Measurements from ENCODE around the gene ATG9B. TPM values are rescaled to one million over a fixed set of nuclear protein-coding genes. Genes with fewer than 3 reads are reported as not detected.

ATG9B gene
- total and polyA plus RNA-seq, 4 donors: 0.78 to 2.8 (median 1.5) TPM

DNA sequence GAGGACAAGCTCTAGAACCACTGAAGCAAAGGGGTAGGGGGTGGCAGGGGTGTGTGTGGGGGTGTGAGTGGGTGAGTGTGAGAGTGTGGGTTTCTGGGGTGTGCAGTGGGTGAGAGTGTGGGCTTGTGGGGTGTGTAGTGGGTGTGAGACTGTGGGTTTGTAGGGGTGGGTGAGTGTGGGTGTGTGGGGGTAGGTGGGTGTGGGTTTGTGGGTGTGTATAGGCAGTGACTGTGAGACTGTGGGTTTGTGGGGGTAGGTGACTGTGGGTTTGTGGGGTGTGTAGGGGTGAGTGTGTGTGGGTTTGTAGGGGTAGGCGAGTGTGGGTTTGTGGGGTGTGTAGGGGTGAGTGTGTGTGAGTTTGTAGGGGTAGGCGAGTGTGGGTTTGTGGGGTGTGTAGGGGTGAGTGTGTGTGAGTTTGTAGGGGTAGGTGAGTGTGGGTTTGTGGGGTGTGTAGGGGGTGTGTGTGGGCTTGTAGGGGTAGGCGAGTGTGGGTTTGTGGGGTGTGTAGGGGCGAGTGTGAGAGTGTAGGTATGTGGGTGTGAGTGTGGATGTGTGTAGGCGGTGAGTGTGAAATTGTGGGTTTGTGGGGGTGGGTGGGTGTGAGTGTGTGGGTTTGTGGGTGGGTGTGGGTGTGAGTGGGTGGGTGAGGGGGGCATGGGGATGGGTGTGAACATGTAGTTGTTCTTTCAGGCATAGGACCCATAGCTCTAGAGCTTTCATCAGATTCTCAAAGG is 24.6 kb downstream of the ATG9B start:
- no peak overlapping the region for H3K9ac ChIP-seq (ENCODE audit: insufficient read depth in 1 of 2, low read length in 2 of 2)
- H3K27me3 ChIP-seq (ENCODE audit: control insufficient read depth in 3 of 3, insufficient read depth in 3 of 3, low read length in 2 of 3): no peaks in the 10 kb centered on the region
- H3K9me3 ChIP-seq (ENCODE audit: control insufficient read depth in 4 of 4, insufficient read depth in 3 of 4, low read length in 3 of 4): no peaks in the 10 kb centered on the region
- ATAC-seq (ENCODE audit: insufficient read depth, low FRiP score) (no peak), DNase-seq (no peak)
- peaks cover 0 to 19% (median 5%) of the 10 kb centered on the region in 5 donors for H3K4me1 ChIP-seq (ENCODE audit: control insufficient read depth in 5 of 5, insufficient read depth in 5 of 5, low read length in 5 of 5)
- TF ChIP-seq, protein P1, sequence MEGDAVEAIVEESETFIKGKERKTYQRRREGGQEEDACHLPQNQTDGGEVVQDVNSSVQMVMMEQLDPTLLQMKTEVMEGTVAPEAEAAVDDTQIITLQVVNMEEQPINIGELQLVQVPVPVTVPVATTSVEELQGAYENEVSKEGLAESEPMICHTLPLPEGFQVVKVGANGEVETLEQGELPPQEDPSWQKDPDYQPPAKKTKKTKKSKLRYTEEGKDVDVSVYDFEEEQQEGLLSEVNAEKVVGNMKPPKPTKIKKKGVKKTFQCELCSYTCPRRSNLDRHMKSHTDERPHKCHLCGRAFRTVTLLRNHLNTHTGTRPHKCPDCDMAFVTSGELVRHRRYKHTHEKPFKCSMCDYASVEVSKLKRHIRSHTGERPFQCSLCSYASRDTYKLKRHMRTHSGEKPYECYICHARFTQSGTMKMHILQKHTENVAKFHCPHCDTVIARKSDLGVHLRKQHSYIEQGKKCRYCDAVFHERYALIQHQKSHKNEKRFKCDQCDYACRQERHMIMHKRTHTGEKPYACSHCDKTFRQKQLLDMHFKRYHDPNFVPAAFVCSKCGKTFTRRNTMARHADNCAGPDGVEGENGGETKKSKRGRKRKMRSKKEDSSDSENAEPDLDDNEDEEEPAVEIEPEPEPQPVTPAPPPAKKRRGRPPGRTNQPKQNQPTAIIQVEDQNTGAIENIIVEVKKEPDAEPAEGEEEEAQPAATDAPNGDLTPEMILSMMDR (IDR thresholded peaks at IDR 0.05; ENCODE audit: control extremely low read depth, extremely low read depth): no peak
- H3K36me3 ChIP-seq (ENCODE audit: control insufficient read depth in 4 of 4, insufficient read depth in 4 of 4, low read length in 4 of 4): peaks cover 0 to 6% (median 0%) of the 10 kb centered on the region in 4 donors
- no peak overlapping the region for H3K4me3 ChIP-seq
- H3K27ac ChIP-seq (ENCODE audit: low read depth in 1 of 2, low read length in 1 of 2): no peak overlapping the region
- 88 to 91% methylated on average over 5 of the region's 5 CpGs for WGBS, 2 donors

DNA sequence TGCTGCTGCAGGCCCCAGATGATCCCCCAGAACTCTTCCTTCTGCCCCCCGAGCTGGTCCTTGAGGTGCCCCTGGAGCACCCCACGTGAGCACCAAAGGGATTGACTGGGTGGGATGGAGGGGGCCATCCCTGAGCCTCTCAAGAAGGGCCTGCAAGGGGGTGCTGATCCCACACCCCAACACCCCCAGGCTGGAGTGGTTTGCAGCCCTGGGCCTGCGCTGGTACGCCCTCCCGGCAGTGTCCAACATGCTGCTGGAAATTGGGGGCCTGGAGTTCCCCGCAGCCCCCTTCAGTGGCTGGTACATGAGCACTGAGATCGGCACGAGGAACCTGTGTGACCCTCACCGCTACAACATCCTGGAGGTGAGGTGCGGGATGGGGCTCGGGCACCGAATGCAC is 25.3 kb downstream of the ATG9B start:
- DNase-seq (no peak), ATAC-seq (ENCODE audit: insufficient read depth, low FRiP score) (no peak)
- no peak overlapping the region for H3K9ac ChIP-seq (ENCODE audit: insufficient read depth in 1 of 2, low read length in 2 of 2)
- peaks cover 0 to 25% (median 7%) of the 10 kb centered on the region in 5 donors for H3K4me1 ChIP-seq (ENCODE audit: control insufficient read depth in 5 of 5, insufficient read depth in 5 of 5, low read length in 5 of 5)
- H3K4me3 ChIP-seq: no peak overlapping the region
- H3K36me3 ChIP-seq (ENCODE audit: control insufficient read depth in 4 of 4, insufficient read depth in 4 of 4, low read length in 4 of 4): peaks cover 0 to 6% (median 0%) of the 10 kb centered on the region in 4 donors
- TF ChIP-seq, protein P1 (IDR thresholded peaks at IDR 0.05; ENCODE audit: control extremely low read depth, extremely low read depth): no peak
- no peaks in the 10 kb centered on the region for H3K27me3 ChIP-seq (ENCODE audit: control insufficient read depth in 3 of 3, insufficient read depth in 3 of 3, low read length in 2 of 3)
- no peaks in the 10 kb centered on the region for H3K9me3 ChIP-seq (ENCODE audit: control insufficient read depth in 4 of 4, insufficient read depth in 3 of 4, low read length in 3 of 4)
- WGBS, 2 donors: 94 to 96% methylated on average over 12 of the region's 12 CpGs
- no peak overlapping the region for H3K27ac ChIP-seq (ENCODE audit: low read depth in 1 of 2, low read length in 1 of 2)

GRCh38 chr7:150998341-150998740 is 26.0 kb downstream of the ATG9B start:
- WGBS, 2 donors: 88 to 92% methylated on average over 20 of the region's 20 CpGs
- no peak overlapping the region for H3K4me3 ChIP-seq
- peaks cover 0 to 30% (median 9%) of the 10 kb centered on the region in 5 donors for H3K4me1 ChIP-seq (ENCODE audit: control insufficient read depth in 5 of 5, insufficient read depth in 5 of 5, low read length in 5 of 5)
- TF ChIP-seq, protein P1 (IDR thresholded peaks at IDR 0.05; ENCODE audit: control extremely low read depth, extremely low read depth): no peak
- H3K27ac ChIP-seq (ENCODE audit: low read depth in 1 of 2, low read length in 1 of 2): no peak overlapping the region
- no peaks in the 10 kb centered on the region for H3K9me3 ChIP-seq (ENCODE audit: control insufficient read depth in 4 of 4, insufficient read depth in 3 of 4, low read length in 3 of 4)
- peaks cover 0 to 6% (median 0%) of the 10 kb centered on the region in 4 donors for H3K36me3 ChIP-seq (ENCODE audit: control insufficient read depth in 4 of 4, insufficient read depth in 4 of 4, low read length in 4 of 4)
- ATAC-seq (ENCODE audit: insufficient read depth, low FRiP score): no peak
- no peak overlapping the region for H3K9ac ChIP-seq (ENCODE audit: insufficient read depth in 1 of 2, low read length in 2 of 2)
- H3K27me3 ChIP-seq (ENCODE audit: control insufficient read depth in 3 of 3, insufficient read depth in 3 of 3, low read length in 2 of 3): no peaks in the 10 kb centered on the region
- DNase-seq: no peak
